ENCODE data around the gene UGT1A6. TPM values are rescaled to one million over a fixed set of nuclear protein-coding genes. Genes with fewer than 3 reads are reported as not detected.

Gene UGT1A6
- total RNA-seq, 1 donor from 2014 or later = not detected

GRCh38 chr2:233807966-233808935 is 115.6 kb downstream of the UGT1A6 start:
- intact Hi-C loops (cut with DNase I) = no loop called here
- ATAC-seq = no peak
- peak; percentile 38 for DNase-seq (ENCODE audit: low spot score)

- ATAC-seq (no peak), DNase-seq (ENCODE audit: low spot score) (peak; percentile 5)
These were observed 117.7 kb downstream of the UGT1A6 start for GRCh38 chr2:233810385-233810784.

GRCh38 chr2:233811087-233811486 is 118.4 kb downstream of the UGT1A6 start:
- intact Hi-C loops (cut with DNase I) = no loop called here
- peak; percentile 22 for DNase-seq (ENCODE audit: low spot score)
- no peak for ATAC-seq

More at GRCh38 chr2:233810385-233810784, 117.7 kb downstream of the UGT1A6 start:
- intact Hi-C loops (cut with DNase I) = no loop called here

GRCh38 chr2:233811732-233812131 is 119.0 kb downstream of the UGT1A6 start:
- ATAC-seq (no peak), DNase-seq (ENCODE audit: low spot score) (peak; percentile 28)
- intact Hi-C loops (cut with DNase I) = no loop called here

DNA sequence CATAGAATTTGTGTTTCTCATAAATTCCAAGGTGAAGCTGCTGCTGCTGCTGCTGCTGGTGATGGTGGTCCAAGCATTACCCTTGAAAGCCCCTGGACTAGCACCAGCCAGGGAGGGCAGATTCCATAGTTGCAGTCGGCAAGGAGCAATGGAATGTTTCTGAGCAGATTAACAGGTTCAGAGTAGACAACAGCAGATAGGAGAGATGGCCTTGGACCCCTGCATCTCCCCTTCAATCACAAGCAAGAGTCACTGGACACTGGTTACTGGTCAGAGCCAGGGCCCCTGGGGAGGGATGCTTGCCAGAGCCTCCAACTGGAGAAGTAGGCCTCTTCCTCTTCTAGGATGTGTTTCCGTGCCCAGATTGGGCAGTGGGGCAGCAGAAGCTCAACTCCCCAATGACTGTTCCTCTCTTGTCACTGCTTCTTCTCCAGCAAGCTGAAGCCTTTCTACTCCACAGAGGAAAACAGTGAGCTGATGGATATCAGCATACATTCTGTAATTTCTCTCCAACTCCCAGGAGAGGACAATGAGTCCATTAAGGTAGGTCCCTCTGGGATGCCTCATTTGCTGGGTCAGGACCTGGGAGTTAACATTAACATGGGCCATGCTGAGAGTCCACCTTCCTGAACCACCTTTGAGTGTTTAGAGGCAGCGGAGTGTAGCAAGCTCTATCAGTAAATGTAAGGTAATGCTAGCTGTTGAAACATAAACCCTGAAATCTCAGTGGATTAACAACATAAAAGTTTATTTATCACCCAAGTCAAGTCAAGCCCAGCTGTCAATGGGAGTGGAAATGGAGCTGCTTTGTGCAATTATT is 120.8 kb downstream of the UGT1A6 start:
- ATAC-seq (no peak), DNase-seq (ENCODE audit: low spot score) (peak; percentile 18)
- intact Hi-C loops (cut with DNase I) = no loop called here

- peak; percentile 26 for DNase-seq (ENCODE audit: low spot score)
- intact Hi-C loops (cut with DNase I) = no loop called here
- ATAC-seq = no peak
These were observed 121.6 kb downstream of the UGT1A6 start for GRCh38 chr2:233814056-233814835.

- DNase-seq (ENCODE audit: low spot score) (no peak), ATAC-seq (no peak)
- intact Hi-C loops (cut with DNase I) = no loop called here
These were observed 123.2 kb downstream of the UGT1A6 start for GRCh38 chr2:233815861-233816260.

GRCh38 chr2:233816334-233816733 is 123.6 kb downstream of the UGT1A6 start:
- ATAC-seq = no peak
- peak; percentile 19 for DNase-seq (ENCODE audit: low spot score)
- intact Hi-C loops (cut with DNase I) = no loop called here

GRCh38 chr2:233816771-233817170 is 124.1 kb downstream of the UGT1A6 start:
- ATAC-seq = no peak
- DNase-seq (ENCODE audit: low spot score) = peak; percentile 41
- intact Hi-C loops (cut with DNase I) = no loop called here

DNA sequence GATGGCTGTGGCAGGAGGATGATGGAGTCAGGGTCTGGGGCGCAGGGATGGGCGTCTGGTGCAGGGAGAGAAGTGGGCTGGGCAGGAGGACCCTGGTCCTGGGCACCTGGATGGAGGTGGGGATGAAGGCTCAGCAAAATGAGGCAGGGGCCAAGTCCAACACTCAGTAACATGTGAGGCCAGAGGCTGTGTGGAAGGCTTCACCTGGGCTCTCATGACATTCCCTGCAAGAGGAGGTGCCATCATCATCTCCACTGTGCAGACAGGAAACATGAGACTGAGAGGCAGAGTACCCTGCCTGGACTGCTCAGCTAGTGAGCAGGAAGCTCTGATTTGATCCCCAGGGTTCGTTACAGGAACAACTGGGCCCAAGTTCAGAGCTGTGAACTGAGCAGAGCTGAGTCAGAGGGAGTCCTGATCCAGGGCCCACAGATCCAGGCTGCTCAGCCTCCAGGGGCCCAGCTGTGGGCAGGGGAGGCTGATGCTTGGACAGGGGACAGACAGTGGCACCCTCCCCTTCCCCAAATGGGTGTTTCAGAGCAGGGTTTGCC is 124.7 kb downstream of the UGT1A6 start:
- intact Hi-C loops (cut with DNase I) = no loop called here
- peak; percentile 21 for DNase-seq (ENCODE audit: low spot score)
- no peak for ATAC-seq

DNA sequence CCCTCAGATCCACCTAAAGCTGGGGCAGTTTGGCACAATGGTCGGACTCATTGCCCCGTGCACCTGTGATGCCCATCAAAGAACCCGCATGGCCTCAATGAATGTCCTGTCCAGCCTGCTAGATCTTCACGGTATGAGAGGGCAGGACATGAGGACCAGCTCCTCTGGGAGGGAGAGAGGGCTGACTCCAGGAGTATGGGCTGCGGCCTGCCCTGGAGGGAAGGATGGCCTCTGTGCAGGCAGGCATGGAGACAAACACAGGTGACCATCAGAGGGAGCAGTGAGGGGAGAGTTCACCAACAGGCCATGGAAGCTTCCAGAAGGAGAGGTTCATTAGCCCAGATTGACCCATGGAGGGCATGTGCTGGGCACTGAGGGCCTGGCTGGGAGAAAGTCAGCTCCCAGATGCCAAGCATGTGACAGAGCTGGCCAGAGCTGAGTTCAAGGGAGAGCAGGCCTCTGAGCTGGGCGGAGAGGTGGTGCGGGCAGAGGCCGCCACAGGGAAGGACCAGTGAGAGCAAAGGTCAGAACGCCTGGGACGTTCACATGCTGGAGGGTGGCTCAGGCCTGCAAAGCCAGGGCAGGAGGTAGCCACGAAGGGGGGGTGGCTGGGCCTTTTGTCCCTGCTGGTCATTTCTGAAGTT is 125.4 kb downstream of the UGT1A6 start:
- intact Hi-C loops (cut with DNase I) = no loop called here
- ATAC-seq (peak; percentile 25), DNase-seq (ENCODE audit: low spot score) (peak; percentile 33)

GRCh38 chr2:233818639-233819621 is 126.2 kb downstream of the UGT1A6 start:
- intact Hi-C loops (cut with DNase I) = no loop called here
- no peak for ATAC-seq
- DNase-seq (ENCODE audit: low spot score) = peak; percentile 47

DNA sequence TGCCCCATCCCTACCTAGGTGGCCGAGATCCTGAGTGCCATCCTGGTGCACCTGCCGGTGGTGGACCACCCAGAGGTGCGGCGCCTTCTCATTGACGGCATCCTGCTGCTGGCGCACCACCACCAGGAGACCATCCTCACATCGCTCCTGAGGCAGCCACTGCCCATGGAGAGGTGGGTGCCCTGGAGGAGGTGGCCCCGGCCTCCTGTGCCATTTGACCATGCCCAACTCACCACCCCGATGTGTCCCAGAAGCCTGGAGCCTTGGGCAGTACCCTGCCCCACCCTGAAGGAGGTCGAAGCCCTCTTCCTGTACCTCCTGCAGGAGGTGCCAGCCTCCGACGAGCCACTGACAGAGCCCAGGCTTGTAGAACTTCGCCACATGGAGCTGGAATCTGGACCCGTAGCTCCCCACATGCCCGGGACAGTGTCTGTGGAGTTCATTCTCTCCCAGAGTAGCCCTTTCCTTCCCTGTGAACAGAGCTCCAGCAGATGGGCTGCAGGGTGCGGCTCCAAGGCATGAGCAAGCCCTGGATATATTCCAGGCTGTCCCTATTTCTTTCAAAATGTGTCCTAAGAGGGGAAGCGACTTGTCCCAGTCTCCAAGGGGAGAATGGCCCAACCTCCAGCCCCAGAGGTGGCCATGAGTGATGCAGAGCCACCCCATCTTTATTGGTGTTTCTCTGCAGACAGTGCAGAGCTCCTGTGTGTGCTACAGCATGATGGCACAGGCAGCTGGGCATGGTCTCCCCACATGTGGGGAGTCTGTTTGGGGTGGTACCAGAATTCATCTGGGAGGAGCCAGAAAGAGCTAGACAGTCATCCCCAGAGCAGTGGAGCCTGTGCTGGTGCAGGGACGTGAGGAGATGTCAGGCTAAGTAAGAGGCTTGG is 127.4 kb downstream of the UGT1A6 start:
- intact Hi-C loops (cut with DNase I) = no loop called here
- DNase-seq (ENCODE audit: low spot score) = peak; percentile 27
- no peak for ATAC-seq

- ATAC-seq = no peak
- intact Hi-C loops (cut with DNase I) = no loop called here
- no peak for DNase-seq (ENCODE audit: low spot score)
These were observed 128.1 kb downstream of the UGT1A6 start for GRCh38 chr2:233820774-233821105.

DNA sequence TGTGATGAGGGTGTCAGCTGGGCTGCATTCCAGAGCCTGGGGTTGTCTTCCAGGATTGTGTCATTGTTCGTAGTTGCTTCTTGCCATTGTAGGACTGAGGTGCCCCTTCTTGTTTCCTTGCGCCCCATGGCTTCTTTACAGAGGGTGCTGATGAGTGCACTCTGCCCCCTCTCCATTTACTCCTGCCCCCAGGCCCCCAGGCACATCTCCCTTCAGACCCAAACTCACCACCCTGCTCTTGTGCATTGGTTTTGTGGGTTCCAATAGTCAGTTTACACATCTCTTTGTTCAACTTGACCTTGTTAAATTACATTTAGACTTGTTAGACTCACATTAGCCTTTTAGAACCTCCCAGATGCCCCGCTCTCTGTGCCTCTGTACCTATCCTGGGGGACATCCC is 128.5 kb downstream of the UGT1A6 start:
- DNase-seq (ENCODE audit: low spot score) (no peak), ATAC-seq (no peak)
- intact Hi-C loops (cut with DNase I) = no loop called here

DNA sequence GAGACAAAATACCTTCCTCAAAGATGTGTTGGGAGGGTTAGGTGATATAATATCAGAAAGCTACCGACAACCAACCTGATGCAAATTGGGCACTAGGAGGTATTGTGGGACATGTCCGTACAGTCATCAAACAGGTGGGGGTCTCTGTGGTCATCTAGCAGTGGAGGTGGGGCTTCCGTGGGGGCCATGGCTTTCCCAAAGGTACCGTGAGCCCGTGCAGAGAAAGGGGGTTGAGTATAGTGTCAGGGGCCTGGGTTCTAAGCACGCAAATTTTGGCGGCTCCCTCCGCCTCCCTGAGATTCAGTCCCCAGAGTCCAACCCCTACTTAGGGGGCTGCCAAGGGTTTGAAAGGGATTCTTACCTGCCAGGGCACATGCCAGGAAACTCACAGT is 129.0 kb downstream of the UGT1A6 start:
- DNase-seq (ENCODE audit: low spot score) = no peak
- ATAC-seq = no peak
- intact Hi-C loops (cut with DNase I) = no loop called here

Data from sciatic nerve (tissue), 2 donors.